ENCODE results near the gene BCL2.

The BCL2 gene

DNA sequence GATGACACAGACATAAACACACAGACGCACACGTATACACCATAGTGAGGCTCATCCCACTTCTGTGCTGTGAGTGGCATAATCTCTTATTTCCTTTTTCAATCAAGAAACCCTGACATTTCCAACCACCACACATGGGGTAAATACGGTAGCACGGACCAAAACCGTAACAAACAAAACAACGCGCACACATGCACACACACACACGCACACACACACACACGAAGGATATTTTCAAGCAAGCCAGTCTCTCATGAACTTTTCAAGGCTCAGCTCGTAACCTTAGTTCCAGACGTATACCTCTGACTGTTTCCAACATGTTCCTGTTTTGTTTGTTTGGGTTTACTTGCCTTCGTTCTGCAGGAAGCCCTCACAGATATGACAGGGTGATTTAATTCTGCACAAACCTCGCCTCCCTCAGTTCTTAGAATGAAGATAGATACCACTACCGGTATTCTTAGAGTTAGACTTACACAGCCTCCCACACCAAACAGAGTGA, 119.8 kb downstream of the BCL2 start:
- H3K27me3 ChIP-seq (replicated peaks; ENCODE audit: control insufficient read depth, insufficient read depth, low read length): no peaks in the 10 kb centered on the region
- TF ChIP-seq CTCF (IDR thresholded peaks at IDR 0.05; ENCODE audit: insufficient read depth, low read length, poor library complexity, severe bottlenecking): no peak
- no peak for DNase-seq (ENCODE audit: extremely low read depth, insufficient read length)
- no peak overlapping the region; the same call in 1 of the 2 replicates for H3K4me3 ChIP-seq (replicated peaks; ENCODE audit: low read depth, low read length)
- H3K36me3 ChIP-seq (ENCODE audit: control insufficient read depth, insufficient read depth, low read length): no peaks in the 10 kb centered on the region

- no peak for TF ChIP-seq CTCF (IDR thresholded peaks at IDR 0.05; ENCODE audit: insufficient read depth, low read length, poor library complexity, severe bottlenecking)
- H3K36me3 ChIP-seq (ENCODE audit: control insufficient read depth, insufficient read depth, low read length): no peaks in the 10 kb centered on the region
- no peak for DNase-seq (ENCODE audit: extremely low read depth, insufficient read length)
- no peak overlapping the region for H3K4me3 ChIP-seq (replicated peaks; ENCODE audit: low read depth, low read length)
- no peaks in the 10 kb centered on the region for H3K27me3 ChIP-seq (replicated peaks; ENCODE audit: control insufficient read depth, insufficient read depth, low read length)
Observed at GRCh38 chr18:63198868-63199742, 120.5 kb downstream of the BCL2 start.

GRCh38 chr18:63198098-63198760, 121.3 kb downstream of the BCL2 start:
- TF ChIP-seq CTCF (IDR thresholded peaks at IDR 0.05; ENCODE audit: insufficient read depth, low read length, poor library complexity, severe bottlenecking): no peak
- DNase-seq (ENCODE audit: extremely low read depth, insufficient read length): no peak
- H3K36me3 ChIP-seq (ENCODE audit: control insufficient read depth, insufficient read depth, low read length): no peaks in the 10 kb centered on the region
- H3K4me3 ChIP-seq (replicated peaks; ENCODE audit: low read depth, low read length): no peak overlapping the region
- H3K27me3 ChIP-seq (replicated peaks; ENCODE audit: control insufficient read depth, insufficient read depth, low read length): no peaks in the 10 kb centered on the region

- no peaks in the 10 kb centered on the region for H3K36me3 ChIP-seq (ENCODE audit: control insufficient read depth, insufficient read depth, low read length)
- no peak for DNase-seq (ENCODE audit: extremely low read depth, insufficient read length)
- no peaks in the 10 kb centered on the region for H3K27me3 ChIP-seq (replicated peaks; ENCODE audit: control insufficient read depth, insufficient read depth, low read length)
- H3K4me3 ChIP-seq (replicated peaks; ENCODE audit: low read depth, low read length): no peak overlapping the region
- no peak for TF ChIP-seq CTCF (IDR thresholded peaks at IDR 0.05; ENCODE audit: insufficient read depth, low read length, poor library complexity, severe bottlenecking)
Observed at GRCh38 chr18:63197246-63197869, 122.2 kb downstream of the BCL2 start.

DNA sequence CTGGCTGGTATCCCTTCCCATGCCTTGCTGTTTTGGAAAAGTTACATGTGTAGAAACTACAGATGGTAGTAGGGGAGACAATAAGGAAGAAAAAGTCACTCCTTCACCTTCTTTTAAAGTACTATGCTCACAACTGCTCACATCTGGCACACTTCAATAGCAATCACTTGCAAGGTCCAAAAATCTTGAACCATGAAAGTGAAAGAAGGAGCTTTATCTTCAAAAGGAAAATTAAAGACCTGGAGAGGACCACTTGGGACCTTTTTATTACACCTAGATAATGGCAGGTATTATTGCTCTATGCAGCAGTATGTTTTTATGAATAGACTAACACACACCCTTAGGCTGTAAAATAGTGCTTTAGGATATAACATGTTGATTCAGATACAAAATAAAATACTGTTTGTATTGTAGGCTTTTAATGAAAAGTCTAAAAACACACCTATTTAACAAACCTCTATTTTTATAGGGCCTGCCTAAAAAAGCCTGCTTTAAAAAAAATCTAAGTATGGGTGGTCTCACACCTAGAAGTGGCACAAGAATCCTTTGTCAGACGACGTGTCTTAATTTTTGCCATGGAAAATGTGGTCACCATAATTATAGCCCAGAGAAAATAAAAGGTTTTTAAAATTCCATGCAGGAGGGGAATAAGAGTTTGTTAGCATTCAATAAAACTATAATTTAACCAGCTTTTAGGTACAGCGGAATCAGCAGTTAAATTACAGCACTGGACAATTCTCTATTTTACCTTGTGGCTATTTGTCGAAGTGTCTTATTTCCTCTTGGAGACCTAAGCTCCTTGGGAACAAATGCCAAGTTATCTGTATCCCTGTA, 124.0 kb downstream of the BCL2 start:
- Histone ChIP-seq H3K4me3 (replicated peaks; ENCODE audit: low read depth, low read length) (no peak overlapping the region), H3K27me3 (replicated peaks; ENCODE audit: control insufficient read depth, insufficient read depth, low read length) (no peaks in the 10 kb centered on the region), H3K36me3 (ENCODE audit: control insufficient read depth, insufficient read depth, low read length) (no peaks in the 10 kb centered on the region)
- no peak for TF ChIP-seq CTCF (IDR thresholded peaks at IDR 0.05; ENCODE audit: insufficient read depth, low read length, poor library complexity, severe bottlenecking)
- DNase-seq (ENCODE audit: extremely low read depth, insufficient read length): no peak

Data from GM06990 (cell line).